KMS-11 (cell line): Measurements from ENCODE around the gene ECM2.

Experiments used
- H2AFZ ChIP-seq: fragments of 200-600 bp; sonication (generic); 2 replicates; pipeline ENCODE4 v1.6.1; 2016; ENCODE audit warnings: antibody characterized with exemption, mixed run types, low read depth
- H3K27ac ChIP-seq: fragments of 200-600 bp; sonication (generic); 2 replicates; pipeline ENCODE4 v1.6.1; 2016; ENCODE audit warnings: mild to moderate bottlenecking, mixed run types
- H3K27me3 ChIP-seq: fragments of 200-600 bp; sonication (generic); 2 replicates; pipeline ENCODE4 v1.6.1; 2017; ENCODE audit warnings: mild to moderate bottlenecking, low read depth, mixed run types, moderate library complexity; ENCODE audit not compliant: insufficient read depth
- H3K36me3 ChIP-seq: fragments of 200-600 bp; sonication (generic); 2 replicates; pipeline ENCODE4 v1.6.1; 2017; ENCODE audit warnings: mild to moderate bottlenecking, mixed run types; ENCODE audit not compliant: insufficient read depth
- H3K4me1 ChIP-seq: fragments of 200-600 bp; sonication (generic); 2 replicates; pipeline ENCODE4 v1.6.1; 2016; ENCODE audit warnings: mild to moderate bottlenecking, low read depth, mixed run types; ENCODE audit not compliant: poor library complexity, severe bottlenecking
- H3K4me2 ChIP-seq: fragments of 200-600 bp; sonication (generic); 2 replicates; pipeline ENCODE4 v1.7.0; 2016; ENCODE audit warnings: mild to moderate bottlenecking, mixed run types
- H3K4me3 ChIP-seq: fragments of 200-600 bp; sonication (generic); IDR thresholded peaks from 2 replicates; pipeline ENCODE4 v1.6.1; 2017; ENCODE audit warnings: low read depth, low read length, mixed read lengths; ENCODE audit not compliant: insufficient read depth
- H3K79me2 ChIP-seq: fragments of 200-600 bp; sonication (generic); 2 replicates; pipeline ENCODE4 v1.6.1; 2016; ENCODE audit warnings: low read depth, mixed run types; ENCODE audit not compliant: insufficient read depth
- H3K9ac ChIP-seq: fragments of 200-600 bp; sonication (generic); 2 replicates; pipeline ENCODE4 v1.6.1; 2016; ENCODE audit warnings: mild to moderate bottlenecking, mixed run types
- H4K20me1 ChIP-seq: fragments of 200-600 bp; sonication (generic); 2 replicates; pipeline ENCODE4 v1.6.1; 2016; ENCODE audit warnings: mild to moderate bottlenecking, mixed run types; ENCODE audit not compliant: insufficient read depth
- TF ChIP-seq, protein P1 (sequence below): fragments of 200-600 bp; sonication (generic); conservative IDR thresholded peaks from 2 replicates; pipeline ENCODE4 v1.6.1; 2017; ENCODE audit warnings: low read depth, mild to moderate bottlenecking, antibody characterized with exemption, low read length, moderate library complexity, mixed read lengths

The ECM2 gene

DNA sequence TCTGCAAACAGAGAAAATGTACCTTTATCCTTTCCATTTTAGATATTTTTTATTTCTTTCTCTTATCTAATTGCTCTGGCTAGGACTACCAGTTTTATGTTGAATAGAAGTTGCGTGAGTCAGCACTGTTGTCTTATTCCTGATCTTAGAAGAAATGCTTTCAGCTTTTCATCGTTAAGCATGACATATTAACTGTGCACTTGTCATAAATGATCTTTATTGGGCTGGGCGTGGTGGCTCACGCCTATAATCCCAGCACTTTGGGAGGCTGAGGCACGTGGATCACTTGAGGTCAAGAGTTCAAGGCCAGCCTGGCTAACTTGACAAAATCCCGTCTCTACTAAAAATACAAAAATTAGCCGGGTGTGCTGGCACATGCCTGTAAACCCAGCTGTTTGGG, 8.2 kb upstream of the ECM2 start:
- H3K79me2 ChIP-seq = no peaks in the 10 kb centered on the region
- no peak overlapping the region for H3K27ac ChIP-seq
- TF ChIP-seq, protein P1, sequence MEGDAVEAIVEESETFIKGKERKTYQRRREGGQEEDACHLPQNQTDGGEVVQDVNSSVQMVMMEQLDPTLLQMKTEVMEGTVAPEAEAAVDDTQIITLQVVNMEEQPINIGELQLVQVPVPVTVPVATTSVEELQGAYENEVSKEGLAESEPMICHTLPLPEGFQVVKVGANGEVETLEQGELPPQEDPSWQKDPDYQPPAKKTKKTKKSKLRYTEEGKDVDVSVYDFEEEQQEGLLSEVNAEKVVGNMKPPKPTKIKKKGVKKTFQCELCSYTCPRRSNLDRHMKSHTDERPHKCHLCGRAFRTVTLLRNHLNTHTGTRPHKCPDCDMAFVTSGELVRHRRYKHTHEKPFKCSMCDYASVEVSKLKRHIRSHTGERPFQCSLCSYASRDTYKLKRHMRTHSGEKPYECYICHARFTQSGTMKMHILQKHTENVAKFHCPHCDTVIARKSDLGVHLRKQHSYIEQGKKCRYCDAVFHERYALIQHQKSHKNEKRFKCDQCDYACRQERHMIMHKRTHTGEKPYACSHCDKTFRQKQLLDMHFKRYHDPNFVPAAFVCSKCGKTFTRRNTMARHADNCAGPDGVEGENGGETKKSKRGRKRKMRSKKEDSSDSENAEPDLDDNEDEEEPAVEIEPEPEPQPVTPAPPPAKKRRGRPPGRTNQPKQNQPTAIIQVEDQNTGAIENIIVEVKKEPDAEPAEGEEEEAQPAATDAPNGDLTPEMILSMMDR = no peak
- no peaks in the 10 kb centered on the region for H3K27me3 ChIP-seq
- no peak overlapping the region for H3K9ac ChIP-seq
- H3K36me3 ChIP-seq = no peaks in the 10 kb centered on the region
- H3K4me3 ChIP-seq = no peak overlapping the region
- no peaks in the 10 kb centered on the region for H4K20me1 ChIP-seq
- no peaks in the 10 kb centered on the region for H3K4me1 ChIP-seq
- no peak overlapping the region for H3K4me2 ChIP-seq
- no peak overlapping the region for H2AFZ ChIP-seq

DNA sequence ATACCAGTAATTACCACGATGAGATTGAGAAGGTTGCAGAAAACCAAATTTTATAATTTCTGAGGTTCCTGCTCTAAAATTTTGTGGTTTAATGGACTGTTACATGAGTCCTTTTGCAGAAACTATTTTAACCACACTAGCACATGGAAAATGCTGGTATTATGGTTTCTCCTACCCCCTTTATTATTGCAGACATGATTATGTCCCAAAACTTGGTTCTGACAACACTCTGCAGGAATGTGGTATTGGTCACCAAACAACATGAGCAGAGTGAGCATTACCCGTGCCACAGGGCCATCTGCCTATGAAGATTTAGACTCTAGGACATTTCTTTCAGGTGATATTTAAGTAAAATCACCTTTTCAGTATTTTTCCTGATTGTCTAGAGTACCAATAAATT, 2.8 kb upstream of the ECM2 start:
- no peak overlapping the region for H3K27ac ChIP-seq
- H4K20me1 ChIP-seq = no peaks in the 10 kb centered on the region
- no peaks in the 10 kb centered on the region for H3K36me3 ChIP-seq
- TF ChIP-seq, protein P1 = no peak
- no peaks in the 10 kb centered on the region for H3K27me3 ChIP-seq
- no peak overlapping the region for H3K4me2 ChIP-seq
- peaks cover 26% of the 10 kb centered on the region for H3K4me1 ChIP-seq
- no peak overlapping the region for H2AFZ ChIP-seq
- H3K79me2 ChIP-seq = no peaks in the 10 kb centered on the region
- no peak overlapping the region for H3K4me3 ChIP-seq
- no peak overlapping the region for H3K9ac ChIP-seq

DNA sequence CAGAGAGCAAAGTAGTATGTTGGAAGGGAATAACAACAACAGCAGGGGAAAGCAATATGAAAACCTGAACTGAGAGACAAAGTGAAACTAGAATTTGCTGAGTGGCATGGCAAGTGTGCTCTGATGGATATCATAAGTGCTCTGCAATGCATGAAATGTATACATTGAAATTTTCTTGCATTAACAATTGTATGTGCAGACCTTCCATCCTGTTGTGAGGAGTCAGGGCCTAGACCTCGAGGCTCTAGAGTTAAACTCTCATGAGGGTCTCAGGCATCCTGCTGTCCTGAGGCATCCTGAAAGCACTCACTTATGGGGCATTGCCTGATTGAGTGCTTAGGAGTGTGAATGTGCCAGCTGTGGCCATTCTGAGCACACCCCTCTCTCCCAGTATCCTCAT, 1.1 kb downstream of the ECM2 start:
- Histone ChIP-seq H3K27ac (peak overlapping the region; percentile 40; the same call in 1 of the 2 replicates), H3K4me2 (peak overlapping the region; percentile 70), H2AFZ (peak overlapping the region; percentile 6; the same call in 1 of the 2 replicates), H3K4me3 (no peak overlapping the region), H4K20me1 (no peaks in the 10 kb centered on the region), H3K79me2 (no peaks in the 10 kb centered on the region), H3K27me3 (no peaks in the 10 kb centered on the region), H3K9ac (no peak overlapping the region; the same call in 1 of the 2 replicates), H3K4me1 (peaks cover 29% of the 10 kb centered on the region), H3K36me3 (no peaks in the 10 kb centered on the region)
- TF ChIP-seq, protein P1 = no peak

DNA sequence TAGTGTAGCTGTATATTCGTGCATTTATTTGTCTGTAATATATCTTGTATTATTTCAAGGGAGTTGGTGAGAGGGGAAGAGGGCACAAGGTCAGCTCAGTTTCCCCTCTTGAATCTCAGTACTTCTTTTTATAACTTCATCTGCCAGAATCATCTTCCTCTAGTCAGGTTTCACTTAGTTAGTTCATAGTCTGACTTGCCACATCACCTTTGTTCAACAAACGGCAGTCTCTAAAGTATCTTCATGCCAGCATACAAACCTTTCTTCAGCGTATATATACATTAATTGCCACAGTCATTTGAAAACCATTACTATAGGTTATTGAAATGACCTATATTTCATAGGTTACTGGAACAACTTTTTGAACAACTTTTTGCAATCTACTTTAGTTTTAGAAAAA, 1.6 kb downstream of the ECM2 start:
- Histone ChIP-seq H3K27me3 (no peaks in the 10 kb centered on the region), H3K27ac (peak overlapping the region; percentile 40; the same call in 1 of the 2 replicates), H3K4me3 (no peak overlapping the region), H3K36me3 (no peaks in the 10 kb centered on the region), H4K20me1 (no peaks in the 10 kb centered on the region), H3K4me2 (peak overlapping the region; percentile 70), H3K4me1 (peaks cover 29% of the 10 kb centered on the region), H2AFZ (peak overlapping the region; percentile 6; the same call in 1 of the 2 replicates), H3K9ac (no peak overlapping the region; the same call in 1 of the 2 replicates), H3K79me2 (no peaks in the 10 kb centered on the region)
- TF ChIP-seq, protein P1 = no peak
